ENCODE results near the gene DDX1. TPM values are rescaled to one million over a fixed set of nuclear protein-coding genes. Genes with fewer than 3 reads are reported as not detected.

The DDX1 gene
- total RNA-seq, 1 experiment from 2014 or later: 135 TPM

DNA sequence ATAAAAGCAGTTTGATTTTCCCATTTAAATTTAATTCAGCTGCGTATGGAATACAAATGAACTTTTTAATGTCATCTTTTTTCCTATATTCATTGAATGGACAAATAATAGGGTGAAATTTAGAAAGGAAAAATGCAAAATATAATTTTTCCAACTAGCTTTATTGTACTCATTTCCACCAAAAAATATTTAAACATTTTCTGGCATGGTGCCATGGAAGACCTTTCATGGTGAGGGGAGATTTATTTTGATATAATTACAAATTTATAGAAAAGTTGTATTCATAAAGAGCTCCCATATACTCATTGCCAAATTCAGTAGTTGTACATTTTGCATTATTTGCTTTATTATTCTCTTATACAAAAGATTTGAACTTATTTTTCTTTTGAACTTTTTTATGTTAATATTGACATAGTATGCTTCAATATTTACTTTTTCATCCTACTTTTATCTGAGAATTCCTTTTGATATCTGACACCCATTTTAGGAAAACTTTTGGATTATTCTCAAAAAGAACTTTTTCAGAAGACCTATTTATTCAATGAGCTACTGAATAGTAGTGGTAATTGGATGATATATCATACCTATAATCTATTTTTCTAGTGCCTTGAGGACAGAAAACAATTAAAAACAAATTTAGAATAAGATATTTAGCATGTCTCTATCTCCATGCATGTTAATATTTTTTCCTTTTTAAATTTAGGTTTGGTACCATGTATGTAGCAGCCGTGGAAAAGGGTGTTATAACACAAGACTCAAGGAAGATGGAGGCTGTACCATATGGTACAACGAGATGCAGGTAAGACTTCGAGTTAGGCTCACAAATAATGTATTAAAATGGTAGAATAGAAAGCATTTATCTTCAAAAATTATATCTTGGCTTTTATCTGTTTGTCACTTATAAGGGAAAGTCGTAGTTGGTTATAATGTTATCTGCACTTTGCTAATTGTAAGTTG is 37.5 kb downstream of the DDX1 start:
- DNase-seq (ENCODE audit: low read depth): no peak

DNA sequence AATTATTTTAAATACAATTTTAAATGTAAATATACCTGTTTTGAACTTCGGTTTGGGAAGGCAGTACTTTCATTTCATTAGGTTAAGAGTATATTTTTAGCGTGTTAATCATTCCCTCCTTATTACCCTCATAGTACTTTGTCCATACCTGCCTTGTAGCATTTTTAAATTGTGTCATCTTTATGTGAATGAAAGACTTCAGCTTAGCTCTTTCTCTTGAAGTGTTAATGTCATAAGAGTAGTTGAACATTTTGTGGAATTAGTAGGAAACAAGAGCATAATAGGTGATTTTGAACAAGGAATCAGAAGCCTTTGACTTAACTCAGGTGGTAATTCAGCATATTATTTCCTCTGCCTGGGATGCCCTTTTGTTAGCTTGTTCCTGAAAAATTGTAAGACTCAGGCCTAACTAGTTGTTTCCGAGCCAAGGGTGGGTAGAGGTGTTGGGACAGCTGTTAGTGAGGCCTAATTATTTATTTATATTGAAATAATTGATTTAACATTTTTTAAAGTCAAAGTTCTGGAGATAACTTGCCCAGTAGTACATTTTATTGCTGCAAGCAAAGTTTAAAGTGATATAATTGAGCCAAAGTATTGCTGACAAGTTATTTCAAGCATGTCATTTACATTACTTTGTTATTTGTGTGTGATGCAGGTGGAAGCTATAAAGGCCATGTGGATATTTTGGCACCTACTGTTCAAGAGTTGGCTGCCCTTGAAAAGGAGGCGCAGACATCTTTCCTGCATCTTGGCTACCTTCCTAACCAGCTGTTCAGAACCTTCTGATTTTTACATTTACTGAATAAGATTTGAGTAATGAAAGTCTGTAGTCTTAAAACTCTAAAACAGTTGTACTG is 38.7 kb downstream of the DDX1 start:
- no peak for DNase-seq (ENCODE audit: low read depth)

DNA sequence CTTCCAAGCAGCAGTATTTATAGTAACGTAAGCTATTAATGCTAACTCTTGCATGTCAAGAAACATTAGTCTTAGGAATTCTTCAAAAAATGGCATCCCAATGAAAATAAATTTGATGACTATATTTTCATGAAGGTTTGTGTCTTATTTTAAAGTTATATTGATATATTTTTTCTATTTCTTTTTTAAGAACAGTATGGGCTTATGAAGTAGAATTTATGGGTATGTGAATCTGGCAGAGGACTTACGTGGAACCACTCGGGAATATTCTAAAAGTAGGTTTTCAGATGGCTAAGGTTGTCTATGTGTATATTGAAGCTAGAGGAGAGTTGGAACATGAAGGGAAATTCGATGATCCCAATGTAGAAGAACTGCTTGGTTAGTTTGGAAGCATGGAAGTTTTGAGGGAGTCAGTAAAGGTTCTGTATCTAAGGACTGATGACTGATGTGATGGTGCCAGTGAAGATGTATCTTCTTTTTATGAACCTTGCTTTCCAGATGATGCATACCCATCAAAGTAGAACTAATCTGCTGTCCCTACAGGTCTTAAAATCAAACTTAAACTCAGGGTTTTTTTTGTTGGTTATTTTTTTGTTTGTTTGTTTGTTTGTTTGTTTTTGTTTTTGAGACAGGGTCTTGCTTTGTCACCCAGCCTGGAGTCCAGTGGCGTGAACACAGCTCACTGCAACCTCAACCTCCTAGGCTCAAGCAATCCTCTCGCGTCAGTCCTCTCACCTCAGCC is 39.5 kb downstream of the DDX1 start:
- DNase-seq (ENCODE audit: low read depth): no peak

DNA sequence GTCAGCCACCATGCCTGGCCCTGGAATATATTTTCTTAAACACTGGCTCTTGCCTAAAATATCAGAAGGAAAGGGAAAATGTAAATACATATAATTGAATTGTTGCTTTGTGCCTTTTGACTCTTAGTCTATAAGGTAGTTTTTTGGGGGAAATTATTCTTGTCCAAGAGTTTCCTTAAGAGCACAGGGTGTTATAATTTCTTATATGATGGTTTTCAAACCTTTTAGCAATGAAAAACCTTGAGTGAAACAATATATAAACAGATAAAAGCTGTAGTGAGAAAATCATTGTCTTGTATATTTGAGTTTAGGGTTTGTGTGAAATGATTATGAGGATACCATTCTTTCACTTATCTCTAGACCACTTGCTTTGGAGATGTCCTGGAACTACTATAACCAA is 40.2 kb downstream of the DDX1 start:
- no peak for DNase-seq (ENCODE audit: low read depth)

DNA sequence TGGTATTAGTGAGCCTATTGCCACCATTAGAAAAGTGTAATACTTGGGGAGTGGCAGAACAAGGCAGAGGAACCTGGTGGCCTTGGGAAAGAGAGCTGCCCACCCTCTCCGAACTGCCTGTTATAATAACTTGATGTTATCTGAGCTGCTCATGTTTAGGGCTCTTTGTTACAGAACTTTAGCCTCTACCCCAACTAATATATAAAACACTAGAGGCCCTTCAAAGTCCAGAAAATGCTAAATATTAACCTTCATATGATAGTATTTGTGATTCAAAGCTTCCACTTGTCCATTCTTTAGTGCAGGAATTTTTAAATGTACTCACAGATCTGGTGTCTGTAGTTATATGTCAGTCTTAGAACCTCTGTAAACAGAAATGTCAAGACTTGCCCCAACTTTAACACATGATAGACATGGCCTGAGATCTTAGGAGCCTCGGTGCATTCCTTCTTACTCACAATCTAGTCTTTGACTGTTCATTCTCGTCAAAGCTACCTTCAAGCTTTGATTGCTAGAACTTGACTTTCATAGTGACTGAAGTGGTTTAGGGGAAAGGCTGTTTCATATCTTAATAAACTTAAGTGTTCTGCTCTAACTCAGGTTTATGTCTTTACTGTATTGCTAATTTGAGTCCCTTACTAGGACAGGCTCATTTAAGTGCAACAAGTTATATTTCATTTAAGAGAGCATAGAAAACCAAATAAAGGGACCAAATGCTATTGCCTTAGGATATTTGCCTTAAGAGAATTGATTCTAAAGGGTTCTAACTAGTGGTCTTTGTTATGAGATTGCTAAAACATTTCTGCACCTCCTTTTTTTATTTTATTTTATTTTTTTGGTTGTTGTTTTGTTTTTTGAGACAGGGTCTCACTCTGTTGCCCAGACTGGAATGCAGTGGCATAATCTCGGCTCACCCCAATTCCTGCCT is 41.6 kb downstream of the DDX1 start:
- no peak for DNase-seq (ENCODE audit: low read depth)

DNA sequence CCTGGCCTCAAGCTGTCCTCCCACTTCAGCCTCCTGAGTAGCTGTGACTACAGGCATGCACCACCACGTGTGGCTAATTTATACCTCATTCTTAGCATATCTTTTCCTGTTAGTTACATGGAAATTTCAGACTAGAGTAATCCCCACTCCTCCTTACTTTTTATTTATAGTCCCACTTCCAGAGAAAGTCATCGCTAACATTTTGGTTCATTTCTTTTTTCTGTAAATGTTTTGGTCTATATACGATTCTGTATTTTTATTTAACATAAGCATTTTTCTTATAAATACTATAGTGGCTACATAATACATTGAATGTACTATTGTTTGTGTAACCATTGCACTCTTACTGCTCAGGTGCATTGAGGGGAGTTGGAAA is 42.3 kb downstream of the DDX1 start:
- DNase-seq (ENCODE audit: low read depth): no peak

GRCh38 chr2:15634846-15635490 is 43.3 kb downstream of the DDX1 start:
- DNase-seq (ENCODE audit: low read depth): no peak

DNA sequence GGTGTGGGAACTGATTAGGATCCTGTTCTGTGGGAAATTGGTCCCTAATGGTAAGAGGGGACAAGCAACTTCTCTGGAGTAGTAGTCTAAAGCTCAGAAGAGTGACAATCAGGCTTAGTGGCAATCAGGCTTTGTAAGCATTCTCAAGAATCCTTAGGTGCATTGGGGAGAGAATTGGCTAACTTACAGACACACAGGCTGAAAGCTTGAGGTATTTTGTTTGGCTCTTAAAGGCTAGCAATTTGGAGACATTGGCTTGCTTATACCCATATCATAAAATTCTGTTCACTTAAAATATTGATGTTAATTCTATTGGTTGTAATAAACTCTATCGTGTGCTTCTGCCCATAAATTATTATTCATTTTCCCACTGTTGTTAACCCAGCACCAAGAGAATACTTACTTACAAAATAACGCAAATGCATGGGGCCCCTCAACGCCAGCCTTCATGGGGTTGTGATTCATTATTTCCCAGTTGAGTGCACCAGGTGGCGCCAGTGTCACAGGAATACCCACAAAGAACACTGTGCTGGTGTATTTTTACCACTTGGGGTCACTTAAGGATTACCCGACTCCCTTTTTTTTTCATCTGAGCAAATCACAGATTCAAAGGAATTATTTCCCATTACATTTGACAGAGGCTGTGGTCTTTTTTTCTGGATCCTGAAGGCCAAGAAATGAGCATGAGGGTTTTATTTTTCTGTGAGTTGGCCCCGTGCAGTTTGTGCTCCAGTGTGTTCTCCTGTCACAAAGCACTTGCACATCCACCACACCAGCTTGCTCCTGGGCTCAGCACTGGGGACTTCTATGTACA is 45.5 kb downstream of the DDX1 start:
- DNase-seq (ENCODE audit: low read depth): peak; percentile 67

DNA sequence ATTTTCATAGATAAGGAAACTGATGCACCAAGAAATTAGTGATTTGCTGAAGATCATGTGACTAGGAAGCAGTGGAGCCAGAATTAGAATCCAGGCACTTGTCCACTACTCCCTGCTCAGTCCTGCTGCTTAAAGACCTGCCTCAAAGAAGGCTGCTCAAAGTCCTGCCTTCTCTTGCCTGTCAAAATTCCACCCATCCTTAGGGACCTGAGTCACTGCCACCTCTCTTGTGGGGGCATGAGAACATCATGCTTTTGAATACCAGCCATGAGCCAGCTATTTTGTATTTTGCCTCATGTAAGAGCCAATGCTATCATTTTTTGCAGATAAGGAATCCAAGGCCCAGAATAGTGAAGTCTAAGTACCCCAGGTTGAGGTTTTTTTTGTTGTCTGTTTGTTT is 47.1 kb downstream of the DDX1 start:
- DNase-seq (ENCODE audit: low read depth): peak; percentile 24

- no peak for DNase-seq (ENCODE audit: low read depth)
These were observed 47.9 kb downstream of the DDX1 start for GRCh38 chr2:15639323-15640251.

DNA sequence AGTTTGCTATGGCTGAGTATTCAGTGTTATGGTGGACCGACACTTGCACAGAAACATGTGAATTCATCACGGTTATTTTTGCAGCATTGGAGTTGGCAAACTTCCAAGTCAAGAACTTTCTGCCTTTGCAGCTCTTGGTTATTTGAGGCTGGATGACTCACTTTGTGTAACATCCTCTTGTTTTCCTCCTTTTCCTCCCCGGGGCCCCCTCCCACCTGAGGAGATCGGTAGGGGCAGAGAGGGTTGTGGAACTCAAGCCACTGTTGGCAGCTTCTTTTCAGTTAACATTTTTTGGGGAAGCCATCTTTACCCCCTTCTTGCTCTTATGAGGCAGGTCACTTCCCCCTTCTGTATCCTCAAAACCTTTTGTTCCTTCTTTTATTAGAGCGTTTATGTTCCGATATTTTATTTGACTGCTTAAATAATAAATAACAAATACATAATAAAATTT is 48.6 kb downstream of the DDX1 start:
- DNase-seq (ENCODE audit: low read depth): peak; percentile 73

GRCh38 chr2:15640784-15641183 is 49.1 kb downstream of the DDX1 start:
- no peak for DNase-seq (ENCODE audit: low read depth)

DNA sequence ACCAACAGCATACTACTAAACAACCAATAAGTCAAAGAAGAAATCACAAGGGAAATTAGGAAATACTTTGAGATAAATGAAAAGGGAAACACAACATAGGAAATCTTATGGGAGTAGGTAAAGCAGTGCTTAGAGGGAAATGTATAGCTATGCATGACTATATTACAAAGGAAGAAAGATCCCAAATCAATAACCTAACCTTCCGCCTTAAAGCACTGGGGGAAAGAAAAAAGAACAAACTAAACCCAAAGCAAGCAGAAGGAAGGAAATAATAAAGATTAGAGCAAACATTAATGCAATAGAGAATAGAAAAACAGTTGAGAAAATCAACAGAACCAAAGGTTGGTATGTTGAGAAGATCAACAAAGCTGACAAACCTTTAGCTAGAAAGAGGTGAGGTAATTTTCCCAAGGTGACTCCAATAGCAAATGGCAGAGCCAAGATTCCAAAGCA is 49.9 kb downstream of the DDX1 start:
- no peak for DNase-seq (ENCODE audit: low read depth)

GRCh38 chr2:15642011-15642814 is 50.5 kb downstream of the DDX1 start:
- DNase-seq (ENCODE audit: low read depth): no peak

GRCh38 chr2:15642815-15643500 is 51.3 kb downstream of the DDX1 start:
- DNase-seq (ENCODE audit: low read depth): no peak

GRCh38 chr2:15643791-15644585 is 52.3 kb downstream of the DDX1 start:
- DNase-seq (ENCODE audit: low read depth): no peak
